Stimulated activated naive CD4-positive, alpha-beta T cell (primary cell): ENCODE results near the gene FFAR1.

ENCODE experiments used
- DNase-seq, 6 experiments: peaks; one replicate each; lab custom pipeline; 2025; lab: John Stamatoyannopoulos, UW

Gene FFAR1, protein sequence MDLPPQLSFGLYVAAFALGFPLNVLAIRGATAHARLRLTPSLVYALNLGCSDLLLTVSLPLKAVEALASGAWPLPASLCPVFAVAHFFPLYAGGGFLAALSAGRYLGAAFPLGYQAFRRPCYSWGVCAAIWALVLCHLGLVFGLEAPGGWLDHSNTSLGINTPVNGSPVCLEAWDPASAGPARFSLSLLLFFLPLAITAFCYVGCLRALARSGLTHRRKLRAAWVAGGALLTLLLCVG (N-terminal part only)

DNA sequence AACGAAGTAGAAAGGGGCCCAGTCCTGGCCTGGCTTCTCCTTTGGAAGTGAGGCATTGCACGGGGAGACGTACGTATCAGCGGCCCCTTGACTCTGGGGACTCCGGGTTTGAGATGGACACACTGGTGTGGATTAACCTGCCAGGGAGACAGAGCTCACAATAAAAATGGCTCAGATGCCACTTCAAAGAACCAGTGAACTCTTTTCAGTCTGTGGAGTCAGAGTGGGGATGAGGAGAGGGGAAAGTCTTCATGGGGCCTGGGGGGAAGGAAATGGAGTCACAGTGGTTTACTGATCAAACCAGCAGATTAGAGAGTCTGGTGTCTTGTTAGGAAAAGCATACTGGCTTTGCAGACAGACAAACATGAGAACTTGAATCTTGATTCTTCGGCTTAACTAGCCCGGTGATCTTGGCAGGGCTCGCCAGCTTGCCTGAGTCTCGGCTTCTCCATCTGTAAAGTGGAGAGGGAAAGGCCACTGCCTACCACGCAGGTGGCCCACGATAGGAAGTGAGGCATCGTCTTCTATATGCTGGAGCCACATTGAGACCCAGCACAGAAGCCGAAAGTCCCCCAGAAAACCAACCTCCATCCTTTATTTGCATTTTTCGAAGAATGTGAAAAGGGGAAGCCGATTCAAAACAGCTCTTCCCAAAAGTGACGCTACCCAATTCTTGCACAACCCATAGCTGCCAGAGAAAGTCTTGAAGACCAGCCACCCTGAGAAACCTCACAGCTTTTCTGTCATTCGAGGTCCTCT lies at the start of gene FFAR1:
Gene FFAR1 (plus strand): TSS at position 732 of the 759 bp plus-strand sequence. CDS start 3,650 bp downstream, outside the sequence.
- peak in 5 of 6 experiments; percentile 20 to 39 (median 25) for DNase-seq

DNA sequence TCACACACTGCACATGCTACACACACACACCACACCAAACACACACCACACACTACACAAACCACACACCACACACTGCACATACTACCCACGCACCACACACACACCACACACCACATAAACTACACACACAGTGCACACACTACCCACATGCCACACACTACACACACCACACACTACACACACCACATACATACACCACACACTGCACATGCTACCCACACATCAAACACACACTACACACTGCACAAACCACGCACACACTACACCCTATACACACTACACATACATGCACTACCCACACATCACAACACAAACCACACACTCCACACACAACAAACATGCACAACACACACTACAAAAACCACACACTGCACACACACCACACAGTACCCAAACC lies 49.8 kb upstream of the FFAR1 start:
- no peak for DNase-seq

DNA sequence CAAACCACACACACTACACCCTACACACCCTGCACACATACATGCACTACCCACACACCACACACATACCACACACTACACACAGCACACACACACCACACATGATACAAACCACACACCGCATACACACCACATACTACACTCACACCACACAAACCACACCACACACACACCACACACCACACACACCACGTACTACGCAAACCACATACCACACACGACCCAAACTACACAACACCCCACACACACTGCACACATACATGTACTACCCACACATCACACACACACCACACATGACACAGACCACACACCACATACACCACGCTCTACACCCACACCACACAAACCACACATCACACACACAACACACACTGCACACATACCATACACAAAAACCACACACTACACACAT lies 49.1 kb upstream of the FFAR1 start:
- no peak for DNase-seq

DNA sequence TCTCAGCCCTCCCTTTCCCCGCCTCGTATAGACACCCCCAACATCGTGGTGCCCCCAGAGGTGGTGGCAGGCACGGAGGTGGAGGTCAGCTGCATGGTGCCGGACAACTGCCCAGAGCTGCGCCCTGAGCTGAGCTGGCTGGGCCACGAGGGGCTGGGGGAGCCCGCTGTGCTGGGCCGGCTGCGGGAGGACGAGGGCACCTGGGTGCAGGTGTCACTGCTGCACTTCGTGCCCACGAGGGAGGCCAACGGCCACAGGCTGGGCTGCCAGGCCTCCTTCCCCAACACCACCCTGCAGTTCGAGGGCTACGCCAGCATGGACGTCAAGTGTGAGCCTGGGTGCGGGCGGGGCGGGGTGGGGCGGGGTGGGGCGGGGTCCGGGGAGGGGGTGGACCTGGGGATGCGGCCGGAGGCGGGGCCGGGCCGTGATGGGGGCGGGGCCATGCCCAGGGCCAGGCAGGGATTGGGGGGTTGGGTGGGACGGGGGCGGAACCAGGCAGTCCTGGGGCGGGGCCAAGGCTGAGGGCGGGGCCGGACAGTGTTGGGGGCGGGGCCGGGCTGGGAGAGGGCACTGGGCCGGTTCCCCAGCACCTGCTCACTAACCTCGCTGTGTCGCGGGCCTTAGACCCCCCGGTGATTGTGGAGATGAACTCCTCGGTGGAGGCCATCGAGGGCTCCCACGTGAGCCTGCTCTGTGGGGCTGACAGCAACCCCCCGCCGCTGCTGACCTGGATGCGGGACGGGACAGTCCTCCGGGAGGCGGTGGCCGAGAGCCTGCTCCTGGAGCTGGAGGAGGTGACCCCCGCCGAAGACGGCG lies 48.0 kb upstream of the FFAR1 start:
- DNase-seq, result peak in 1 of 6 experiments; percentile 8

DNA sequence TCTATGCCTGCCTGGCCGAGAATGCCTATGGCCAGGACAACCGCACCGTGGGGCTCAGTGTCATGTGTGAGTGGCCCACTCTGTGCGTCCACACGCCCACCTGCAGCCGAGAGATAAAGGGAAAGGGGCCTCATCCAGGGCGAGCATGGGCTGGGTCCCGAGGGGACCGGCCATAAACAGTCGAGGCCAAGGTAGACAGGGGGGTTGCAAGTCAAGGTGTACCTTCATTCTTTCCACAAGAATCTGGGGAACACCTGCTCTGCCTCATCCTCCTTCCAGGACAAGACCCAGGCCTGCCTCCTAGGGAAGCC lies 47.4 kb upstream of the FFAR1 start:
- no peak for DNase-seq

DNA sequence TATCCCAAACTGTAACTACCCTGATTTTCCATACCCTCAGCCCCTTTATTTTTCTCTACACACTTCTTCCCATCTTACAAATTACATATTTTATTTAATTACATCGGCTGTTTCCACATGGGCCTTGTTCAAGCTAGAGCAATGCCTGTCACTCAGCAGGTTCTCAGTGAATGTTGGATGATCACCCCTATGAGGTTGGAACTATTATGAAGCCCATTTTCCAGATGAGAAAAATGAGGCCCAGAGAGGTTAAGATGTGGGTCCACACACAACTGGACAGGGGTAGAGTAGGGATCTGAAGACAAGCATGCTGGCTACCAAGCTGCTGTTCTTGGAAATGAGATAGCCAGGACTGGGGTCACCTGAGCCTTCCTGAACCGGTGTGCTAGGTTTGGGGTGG lies 45.7 kb upstream of the FFAR1 start:
- DNase-seq, result no peak

DNA sequence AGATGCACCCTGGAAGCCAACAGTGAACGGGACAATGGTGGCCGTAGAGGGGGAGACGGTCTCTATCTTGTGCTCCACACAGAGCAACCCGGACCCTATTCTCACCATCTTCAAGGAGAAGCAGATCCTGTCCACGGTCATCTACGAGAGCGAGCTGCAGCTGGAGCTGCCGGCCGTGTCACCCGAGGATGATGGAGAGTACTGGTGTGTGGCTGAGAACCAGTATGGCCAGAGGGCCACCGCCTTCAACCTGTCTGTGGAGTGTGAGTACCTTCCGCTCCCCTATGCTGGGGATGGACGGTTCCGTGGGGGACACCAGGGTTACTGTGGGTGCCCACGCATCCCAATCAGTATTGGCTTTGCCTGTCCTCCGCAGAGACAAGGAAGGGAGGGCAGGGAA lies 45.3 kb upstream of the FFAR1 start:
- DNase-seq, result no peak

DNA sequence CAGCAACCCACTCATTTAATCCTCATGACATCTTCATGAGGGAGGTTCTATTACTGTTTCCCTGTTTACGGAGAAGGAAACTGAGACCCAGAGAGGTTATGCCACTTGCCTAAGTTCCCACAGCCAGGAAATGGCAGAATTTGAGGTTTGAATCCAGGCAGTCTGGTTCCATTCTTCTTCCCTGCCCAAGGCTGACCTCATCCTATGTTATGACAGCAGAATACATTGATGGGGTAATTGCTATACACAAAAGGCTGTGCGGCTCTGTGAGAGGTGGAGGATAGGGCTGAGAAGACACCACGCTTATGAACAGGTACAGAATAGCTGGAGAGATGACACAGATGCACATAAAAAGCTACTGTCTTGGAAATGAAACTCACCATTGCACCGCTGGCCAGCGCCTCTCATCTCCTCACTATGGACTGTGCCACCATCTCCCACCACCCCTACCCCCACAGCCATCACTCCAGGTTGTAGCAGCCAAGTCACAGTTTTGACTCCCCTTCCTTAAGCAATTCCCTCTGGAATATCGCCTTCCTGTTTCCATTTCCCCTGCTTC lies 44.3 kb upstream of the FFAR1 start:
- no peak for DNase-seq

DNA sequence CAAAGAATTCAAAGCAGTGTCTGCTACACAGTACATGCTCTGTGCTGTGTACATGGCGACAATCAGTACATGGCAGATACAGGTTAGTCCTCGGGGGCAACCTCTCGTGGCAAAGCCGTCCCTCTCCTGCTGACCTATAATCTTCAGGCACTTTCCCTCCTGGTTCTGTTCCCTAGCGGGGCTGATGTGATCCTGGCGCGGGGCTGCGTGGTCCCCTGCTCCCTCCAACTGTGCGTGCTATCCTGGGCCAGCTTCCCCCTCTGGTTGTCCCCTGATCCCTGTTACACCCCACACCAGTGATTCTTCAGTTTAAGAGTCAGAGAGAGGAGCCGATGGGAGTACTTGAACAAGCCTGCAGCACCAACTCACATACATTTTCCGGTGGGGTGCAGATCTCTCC lies 43.7 kb upstream of the FFAR1 start:
- DNase-seq, result no peak

DNA sequence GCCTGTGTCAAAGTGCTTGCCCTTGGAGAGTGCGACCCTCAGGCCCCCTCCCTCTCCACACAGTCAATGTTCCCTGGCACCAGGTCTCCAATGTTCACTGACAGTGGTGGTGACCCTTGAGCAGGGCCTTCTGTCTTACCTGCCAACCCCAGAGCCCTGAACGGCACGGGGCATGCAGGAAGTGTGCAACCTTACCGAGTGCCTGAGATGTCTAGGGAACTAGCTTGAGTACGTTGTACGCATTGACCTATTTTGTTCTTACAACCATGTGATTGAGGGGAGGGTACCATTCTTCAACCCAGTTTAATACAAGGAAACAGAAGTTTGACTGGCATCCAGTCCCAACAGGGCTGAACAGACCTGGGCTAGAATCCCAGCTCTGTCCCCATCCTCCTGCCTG lies 42.5 kb upstream of the FFAR1 start:
- DNase-seq, result no peak

DNA sequence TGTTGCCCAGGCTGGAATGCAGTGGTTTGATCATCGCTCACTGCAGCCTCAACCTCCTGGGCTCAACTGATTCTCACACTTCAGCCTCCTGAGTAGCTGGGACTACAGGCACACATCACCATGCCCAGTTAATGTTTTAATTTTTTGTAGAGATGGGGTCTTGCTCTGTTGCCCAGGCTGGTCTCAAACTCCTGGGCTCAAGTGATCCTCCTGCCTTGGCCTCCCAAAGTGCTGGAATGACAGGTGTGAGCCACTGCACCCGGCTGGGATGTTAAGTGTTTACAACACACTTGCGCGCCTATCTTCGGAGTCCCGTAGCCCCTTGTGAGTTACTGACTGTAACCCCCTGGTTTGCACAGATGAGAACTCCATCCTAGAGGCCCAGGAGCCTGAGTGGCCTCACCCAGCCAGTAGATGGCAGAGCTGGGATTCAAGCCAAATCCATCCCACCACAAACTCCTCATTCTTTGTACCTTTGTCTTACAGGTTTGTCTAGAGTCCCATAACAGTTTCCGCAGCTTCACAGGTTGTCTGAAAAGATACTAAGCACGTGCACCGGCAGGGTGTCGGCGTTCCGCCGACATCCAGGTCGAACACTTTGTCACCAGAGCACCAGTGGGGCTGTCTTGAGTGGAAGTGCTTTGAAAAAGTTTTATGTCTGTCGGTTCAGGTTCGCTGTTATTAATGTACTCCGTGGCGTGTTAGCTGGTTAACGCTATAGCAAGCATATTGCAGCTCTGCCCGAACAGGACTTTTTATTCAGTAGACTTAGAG lies 41.0 kb upstream of the FFAR1 start:
- DNase-seq, result no peak

DNA sequence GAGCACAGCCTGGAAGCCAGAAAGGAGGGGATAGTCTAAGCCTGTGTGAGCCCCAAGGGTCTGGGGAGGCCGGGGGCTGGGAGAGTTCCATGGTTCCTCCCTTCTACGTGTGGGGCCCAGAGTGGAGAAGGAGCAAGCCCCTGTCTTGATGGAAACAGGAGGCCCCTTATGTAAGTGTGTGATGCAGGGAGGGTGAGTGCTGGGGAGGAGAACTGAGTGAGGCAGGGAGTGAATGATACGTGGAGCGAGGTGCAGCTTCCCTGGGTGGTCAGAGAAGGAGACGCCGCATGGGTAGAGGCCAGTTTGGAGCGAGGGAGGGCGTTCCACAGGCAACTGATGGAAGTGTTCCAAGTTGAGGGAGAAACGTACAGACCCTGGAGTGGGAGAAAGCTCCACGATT lies 39.8 kb upstream of the FFAR1 start:
- DNase-seq, result no peak

DNA sequence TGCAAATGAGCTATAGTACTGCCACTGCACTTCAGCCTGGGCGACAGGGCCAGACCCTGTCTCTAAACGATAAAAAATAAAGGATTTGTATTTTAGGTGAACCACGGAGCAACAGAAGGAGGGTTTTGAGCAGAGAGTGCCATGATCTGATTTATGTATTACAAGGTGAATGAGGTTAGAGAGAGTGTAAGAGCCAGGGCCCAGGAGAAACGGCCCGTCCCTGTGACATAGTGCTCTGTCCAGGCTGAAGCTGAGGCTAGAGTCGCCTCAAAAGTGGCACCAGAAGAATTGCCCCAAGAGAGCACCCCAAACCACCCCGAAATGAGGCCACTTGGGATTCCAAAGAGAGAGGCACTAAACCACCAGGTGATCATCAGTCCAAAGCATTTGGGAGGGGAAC lies 38.8 kb upstream of the FFAR1 start:
- no peak for DNase-seq

DNA sequence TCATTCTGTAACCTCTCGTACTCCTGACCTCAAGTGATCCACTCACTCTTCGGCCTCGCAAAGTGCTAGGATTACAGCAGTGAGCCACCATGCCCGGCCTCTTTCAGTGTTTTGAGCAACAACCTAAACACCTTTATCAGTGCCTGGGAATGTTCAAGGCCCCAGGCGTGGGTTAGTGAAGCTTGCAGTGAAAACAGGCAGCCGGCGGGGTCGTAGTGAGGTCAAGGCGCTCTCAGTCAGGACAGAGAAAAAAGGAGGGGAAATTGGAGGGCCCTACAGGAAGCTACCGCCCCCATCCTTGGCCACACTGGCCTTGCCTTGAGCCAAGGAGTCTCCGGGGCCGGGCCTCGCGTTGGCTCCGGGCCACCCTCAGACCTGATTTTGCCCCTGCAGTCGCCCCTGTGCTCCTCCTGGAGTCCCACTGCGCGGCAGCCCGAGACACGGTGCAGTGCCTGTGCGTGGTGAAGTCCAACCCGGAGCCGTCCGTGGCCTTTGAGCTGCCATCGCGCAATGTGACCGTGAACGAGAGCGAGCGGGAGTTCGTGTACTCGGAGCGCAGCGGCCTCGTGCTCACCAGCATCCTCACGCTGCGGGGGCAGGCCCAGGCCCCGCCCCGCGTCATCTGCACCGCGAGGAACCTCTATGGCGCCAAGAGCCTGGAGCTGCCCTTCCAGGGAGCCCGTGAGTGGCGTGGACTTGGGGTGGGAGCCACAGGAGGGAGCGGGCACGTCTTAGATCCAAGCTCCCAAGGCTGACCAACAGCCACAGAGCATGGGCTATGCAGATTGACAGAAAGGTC lies 38.0 kb upstream of the FFAR1 start:
- DNase-seq, result no peak

DNA sequence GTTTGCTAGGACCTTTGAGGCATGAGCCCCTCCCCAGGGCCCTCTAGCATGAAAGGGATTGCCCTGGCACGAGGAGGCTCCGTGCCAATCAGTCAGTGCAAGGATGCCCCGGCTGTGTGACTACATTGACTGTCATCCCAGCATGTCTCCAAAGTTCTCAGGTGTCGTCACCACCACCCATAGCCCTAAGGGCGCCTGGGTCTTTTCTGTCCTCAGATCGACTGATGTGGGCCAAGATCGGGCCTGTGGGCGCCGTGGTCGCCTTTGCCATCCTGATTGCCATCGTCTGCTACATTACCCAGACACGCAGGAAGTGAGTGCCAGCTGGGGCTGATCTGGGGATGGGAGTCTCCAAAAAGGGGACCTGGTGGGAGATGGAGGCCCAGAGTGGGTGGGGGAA lies 37.4 kb upstream of the FFAR1 start:
- DNase-seq, result no peak

DNA sequence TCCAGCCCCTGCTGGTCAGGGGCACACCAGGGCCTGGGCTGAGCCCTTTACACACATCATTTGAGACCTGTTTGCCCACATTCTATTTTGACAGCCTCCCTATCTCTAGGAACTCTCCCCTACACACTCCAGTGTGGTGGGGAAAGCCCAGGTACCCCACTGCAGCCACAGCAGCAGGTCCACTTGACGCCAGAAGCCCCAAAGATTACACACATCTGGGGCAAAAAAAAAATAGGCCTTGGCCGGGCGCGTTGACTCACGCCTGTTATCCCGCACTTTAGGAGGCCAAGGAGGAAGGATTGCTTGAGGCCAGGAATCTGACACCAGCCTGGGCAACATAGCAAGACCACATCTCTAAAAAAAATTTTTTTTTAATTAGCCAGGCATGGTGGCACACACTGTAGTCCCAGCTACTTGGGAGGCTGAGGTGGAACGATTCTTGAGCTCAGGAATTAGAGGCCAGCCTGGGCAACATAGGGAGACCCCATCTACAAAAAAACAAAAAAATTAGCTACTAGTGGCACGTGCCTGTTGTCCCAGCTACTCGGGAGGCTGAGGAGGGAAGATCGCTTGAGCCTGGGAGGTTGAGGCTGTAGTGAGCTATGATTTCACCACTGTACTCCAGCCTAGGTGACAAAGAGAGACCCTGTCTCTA lies 36.8 kb upstream of the FFAR1 start:
- DNase-seq, result no peak

DNA sequence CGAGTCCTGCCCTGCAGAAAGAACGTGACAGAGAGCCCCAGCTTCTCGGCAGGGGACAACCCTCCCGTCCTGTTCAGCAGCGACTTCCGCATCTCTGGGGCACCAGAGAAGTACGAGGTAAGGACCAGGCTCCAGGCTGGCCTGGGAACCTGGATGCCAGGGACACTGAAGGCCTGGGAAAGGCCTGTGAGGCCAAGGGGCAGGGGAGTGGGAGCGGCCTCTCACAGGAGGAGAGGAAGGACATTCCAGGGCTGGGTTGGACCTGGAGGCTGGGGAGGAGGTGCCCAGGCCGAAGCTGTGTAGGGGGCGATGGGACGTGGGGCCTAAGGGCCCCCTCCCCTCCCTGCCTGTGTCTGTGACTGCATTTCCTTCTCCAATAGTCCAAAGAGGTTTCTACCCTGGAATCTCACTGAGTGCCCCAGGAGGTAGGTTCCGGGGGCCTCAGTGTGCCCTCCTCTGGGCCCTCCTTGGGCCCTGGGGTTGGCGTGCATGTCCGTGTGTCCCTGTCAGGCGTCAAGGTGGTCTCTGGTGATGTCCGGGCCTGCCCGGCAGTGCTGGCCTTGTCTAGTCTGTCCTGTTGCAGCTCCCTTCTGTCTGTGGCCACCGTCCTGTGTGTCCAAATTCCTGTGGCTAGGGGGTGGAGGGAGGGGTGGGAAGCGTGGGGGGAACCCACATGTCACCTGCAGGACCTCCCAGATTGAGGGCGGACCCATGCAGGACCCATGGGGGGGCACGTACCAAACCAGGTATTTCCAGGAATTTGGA lies 35.6 kb upstream of the FFAR1 start:
- DNase-seq, result no peak

DNA sequence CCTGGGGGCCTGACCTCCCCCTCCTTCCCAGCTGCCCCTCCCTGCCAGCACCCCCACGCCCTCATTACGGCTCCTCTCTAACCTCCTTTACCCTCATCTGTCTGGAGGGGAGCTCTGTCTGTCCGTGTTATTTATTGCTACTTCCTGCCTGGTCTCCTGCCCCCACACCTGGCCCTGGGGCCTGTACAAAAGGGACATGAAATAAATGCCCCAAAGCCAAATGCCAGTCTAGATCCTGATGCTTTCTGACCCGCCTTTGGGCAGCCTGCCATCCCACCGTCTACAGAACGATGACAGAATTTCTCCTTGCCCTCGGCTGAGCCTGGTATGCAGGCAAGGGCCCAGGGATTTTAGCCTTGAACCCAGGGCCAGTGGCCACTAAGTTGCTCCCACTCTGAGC lies 34.1 kb upstream of the FFAR1 start:
- no peak for DNase-seq

DNA sequence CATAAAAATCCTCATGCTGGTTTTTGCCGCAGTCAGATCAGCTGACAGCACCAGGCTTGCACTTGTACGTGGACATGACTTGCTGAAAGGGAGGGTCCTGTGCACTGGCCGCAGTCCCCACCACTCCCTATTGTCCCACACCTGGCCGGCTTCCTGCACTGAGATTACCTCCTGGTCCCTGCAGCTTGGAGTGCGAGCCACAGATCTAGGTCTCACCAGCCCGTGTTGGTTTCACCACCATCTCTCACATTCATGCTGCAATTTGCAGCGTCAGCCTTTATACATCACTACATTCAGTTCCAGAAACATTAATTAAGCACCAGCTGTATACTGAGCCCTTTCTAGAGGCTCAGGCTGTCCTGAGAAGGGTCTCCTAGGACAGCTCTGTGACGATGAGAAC lies 33.7 kb upstream of the FFAR1 start:
- no peak for DNase-seq
